Superior temporal gyrus (tissue), 1 donor: Measurements from ENCODE around the gene SCYGR6.
"Not testable (repeated sequence)": the region's sequence is repeated elsewhere in the genome, so short reads cannot be mapped to it uniquely, and the experiment has no call there.

ENCODE experiments used
- DNase-seq: peaks from one replicate; pipeline ENCODE4 v3.0.0-alpha.2; 2016; ENCODE audit errors: extremely low spot score

Gene SCYGR6

GRCh38 chr2:227724394-227725039 is at the start of gene SCYGR6:
Gene SCYGR6, minus strand, starts transcription at chr2:227724757. Its CDS starts 0 bp downstream, at chr2:227724757.
- no peak for DNase-seq

- no peak for DNase-seq
Measured at GRCh38 chr2:227774011-227774624, 49.6 kb upstream of the SCYGR6 start.

- DNase-seq: no peak
Measured at GRCh38 chr2:227772932-227773331, 48.4 kb upstream of the SCYGR6 start.

- no peak for DNase-seq
Measured at GRCh38 chr2:227772197-227772661, 47.7 kb upstream of the SCYGR6 start.

- no peak for DNase-seq
Measured at GRCh38 chr2:227767830-227768229, 43.3 kb upstream of the SCYGR6 start.

- DNase-seq: peak; percentile 88
Measured at GRCh38 chr2:227766373-227766883, 41.9 kb upstream of the SCYGR6 start.

GRCh38 chr2:227765788-227766372 is 41.3 kb upstream of the SCYGR6 start:
- no peak for DNase-seq

GRCh38 chr2:227761740-227762476 is 37.4 kb upstream of the SCYGR6 start:
- no peak for DNase-seq

- no peak for DNase-seq
Measured at GRCh38 chr2:227759411-227760118, 35.0 kb upstream of the SCYGR6 start.

- DNase-seq: not testable (repeated sequence)
Measured at GRCh38 chr2:227756261-227756660, 31.7 kb upstream of the SCYGR6 start.

- no peak for DNase-seq
Measured at GRCh38 chr2:227748079-227748478, 23.5 kb upstream of the SCYGR6 start.

- no peak for DNase-seq
Measured at GRCh38 chr2:227745594-227745993, 21.0 kb upstream of the SCYGR6 start, which contains the start of gene SCYGR8. Gene SCYGR8, plus strand, starts transcription at chr2:227745894. Its CDS starts 0 bp downstream, at chr2:227745894.

- not testable (repeated sequence) for DNase-seq
Measured at GRCh38 chr2:227740705-227741104, 16.1 kb upstream of the SCYGR6 start.

- no peak for DNase-seq
Measured at GRCh38 chr2:227739351-227739750, 14.8 kb upstream of the SCYGR6 start.

GRCh38 chr2:227728035-227728434 is 3.5 kb upstream of the SCYGR6 start, which contains the start of gene SCYGR7:
Gene SCYGR7, plus strand, starts transcription at chr2:227728335. Its CDS starts 0 bp downstream, at chr2:227728335.
- no peak for DNase-seq

- DNase-seq: not testable (repeated sequence)
Measured at GRCh38 chr2:227722821-227723220, 1.7 kb downstream of the SCYGR6 start.

GRCh38 chr2:227720680-227721079 is 3.9 kb downstream of the SCYGR6 start:
- DNase-seq: no peak

- DNase-seq: no peak
Measured at GRCh38 chr2:227719641-227720040, 4.9 kb downstream of the SCYGR6 start.

- peak; percentile 60 for DNase-seq
Measured at GRCh38 chr2:227717687-227718567, 6.6 kb downstream of the SCYGR6 start, which contains the start of gene SLC19A3. Gene SLC19A3, minus strand, starts transcription at chr2:227718028. Its CDS starts 15,710 bp downstream, at chr2:227702318.

- no peak for DNase-seq
Measured at GRCh38 chr2:227716501-227716900, 8.1 kb downstream of the SCYGR6 start.
